Suppressor macrophage treated with lipopolysaccharide for 1 hour (primary cell): Measurements from ENCODE around the gene CSPG4.
A peak's percentile ranks its signal among the peaks of the same experiment; 100 is the strongest.
"Not testable (repeated sequence)": the region's sequence is repeated elsewhere in the genome, so short reads cannot be mapped to it uniquely, and the experiment has no call there.

Experiments
- DNase-seq, 3 donors: peaks; one replicate each; pipeline ENCODE4 v3.0.0-alpha.2; 2020 to 2022

CSPG4 gene

GRCh38 chr15:75686212-75686642 lies 26.4 kb downstream of the CSPG4 start:
- DNase-seq = peak; percentile 72 to 85 (median 83)

- DNase-seq = no peak
Measured at GRCh38 chr15:75685195-75685594, 27.5 kb downstream of the CSPG4 start.

- no peak for DNase-seq
Measured at GRCh38 chr15:75684648-75685047, 28.0 kb downstream of the CSPG4 start.

- DNase-seq = peak; percentile 69 to 80 (median 75)
Measured at GRCh38 chr15:75683646-75684312, 28.9 kb downstream of the CSPG4 start.

- DNase-seq = no peak
Measured at GRCh38 chr15:75682181-75683135, 30.2 kb downstream of the CSPG4 start.

- DNase-seq = no peak
Measured at GRCh38 chr15:75680007-75680789, 32.5 kb downstream of the CSPG4 start.

GRCh38 chr15:75678324-75678690 lies 34.3 kb downstream of the CSPG4 start:
- DNase-seq = not testable (repeated sequence)

GRCh38 chr15:75677465-75678323 lies 35.0 kb downstream of the CSPG4 start:
- no peak for DNase-seq

- DNase-seq = no peak
Measured at GRCh38 chr15:75676688-75677464, 35.8 kb downstream of the CSPG4 start.

GRCh38 chr15:75675579-75676404 lies 36.9 kb downstream of the CSPG4 start:
- no peak for DNase-seq

GRCh38 chr15:75674366-75674765 lies 38.3 kb downstream of the CSPG4 start:
- DNase-seq = no peak

GRCh38 chr15:75673426-75674235 lies 39.0 kb downstream of the CSPG4 start:
- no peak for DNase-seq

GRCh38 chr15:75672646-75673425 lies 39.8 kb downstream of the CSPG4 start:
- DNase-seq = no peak

- DNase-seq = no peak
Measured at GRCh38 chr15:75671730-75672602, 40.7 kb downstream of the CSPG4 start.

- no peak for DNase-seq
Measured at GRCh38 chr15:75669879-75670212, 42.8 kb downstream of the CSPG4 start.

- DNase-seq = no peak
Measured at GRCh38 chr15:75669191-75669878, 43.3 kb downstream of the CSPG4 start.

GRCh38 chr15:75666823-75667501 lies 45.7 kb downstream of the CSPG4 start:
- DNase-seq = peak; percentile 51 to 66 (median 58)
